Activated CD4-positive, alpha-beta T cell treated with anti-CD3 and anti-CD28 coated beads, Interleukin-2, amount 50 U/mL, for 16 hours (primary cell): Measurements from ENCODE around the gene GDF9.

ENCODE experiments used
- DNase-seq: peaks from one replicate; pipeline ENCODE4 v3.0.0-alpha.2; 2020

GDF9 gene

DNA sequence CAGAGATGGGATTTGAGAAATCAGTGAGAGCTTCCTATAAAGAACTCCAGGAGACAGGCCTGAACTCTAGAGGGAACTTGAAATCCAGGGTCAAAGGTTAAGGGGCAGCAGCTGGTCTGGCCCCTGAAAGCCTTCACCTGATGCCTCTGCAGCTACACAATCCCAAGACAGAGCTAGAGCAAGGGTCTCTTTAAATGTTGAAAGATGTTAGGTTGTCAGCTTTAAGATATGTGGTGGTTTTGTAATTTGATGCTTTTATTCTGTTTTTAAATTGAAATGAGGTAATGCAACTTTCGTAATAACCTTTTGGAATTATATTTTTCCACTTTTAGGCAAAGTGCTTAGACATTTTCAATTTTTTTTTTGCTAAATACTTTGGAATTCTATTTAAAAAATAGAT, 50.8 kb downstream of the GDF9 start:
- no peak for DNase-seq

DNA sequence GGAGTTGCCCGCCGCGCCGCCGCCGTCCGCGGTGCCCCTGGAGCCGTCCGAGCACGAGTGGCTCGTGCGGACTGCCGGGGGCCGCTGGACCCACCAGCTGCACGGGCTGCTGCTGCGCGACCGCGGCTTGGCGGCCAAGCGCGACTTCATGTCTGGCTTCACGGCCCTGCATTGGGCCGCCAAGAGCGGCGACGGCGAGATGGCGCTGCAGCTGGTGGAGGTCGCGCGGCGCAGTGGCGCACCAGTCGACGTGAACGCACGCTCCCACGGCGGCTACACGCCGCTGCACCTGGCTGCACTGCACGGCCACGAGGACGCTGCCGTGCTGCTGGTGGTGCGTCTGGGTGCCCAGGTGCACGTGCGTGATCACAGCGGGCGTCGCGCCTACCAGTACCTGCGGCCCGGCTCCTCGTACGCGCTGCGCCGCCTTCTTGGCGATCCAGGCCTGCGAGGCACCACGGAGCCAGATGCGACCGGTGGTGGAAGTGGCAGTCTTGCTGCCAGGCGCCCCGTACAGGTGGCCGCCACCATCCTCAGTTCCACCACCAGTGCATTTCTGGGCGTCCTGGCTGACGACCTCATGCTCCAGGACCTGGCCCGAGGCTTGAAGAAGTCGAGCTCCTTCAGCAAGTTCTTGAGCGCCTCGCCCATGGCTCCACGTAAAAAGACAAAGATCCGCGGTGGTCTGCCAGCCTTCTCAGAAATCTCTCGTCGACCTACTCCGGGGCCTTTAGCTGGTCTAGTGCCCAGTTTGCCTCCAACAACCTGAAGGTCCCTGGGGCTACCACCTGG, 51.6 kb downstream of the GDF9 start:
- no peak for DNase-seq

DNA sequence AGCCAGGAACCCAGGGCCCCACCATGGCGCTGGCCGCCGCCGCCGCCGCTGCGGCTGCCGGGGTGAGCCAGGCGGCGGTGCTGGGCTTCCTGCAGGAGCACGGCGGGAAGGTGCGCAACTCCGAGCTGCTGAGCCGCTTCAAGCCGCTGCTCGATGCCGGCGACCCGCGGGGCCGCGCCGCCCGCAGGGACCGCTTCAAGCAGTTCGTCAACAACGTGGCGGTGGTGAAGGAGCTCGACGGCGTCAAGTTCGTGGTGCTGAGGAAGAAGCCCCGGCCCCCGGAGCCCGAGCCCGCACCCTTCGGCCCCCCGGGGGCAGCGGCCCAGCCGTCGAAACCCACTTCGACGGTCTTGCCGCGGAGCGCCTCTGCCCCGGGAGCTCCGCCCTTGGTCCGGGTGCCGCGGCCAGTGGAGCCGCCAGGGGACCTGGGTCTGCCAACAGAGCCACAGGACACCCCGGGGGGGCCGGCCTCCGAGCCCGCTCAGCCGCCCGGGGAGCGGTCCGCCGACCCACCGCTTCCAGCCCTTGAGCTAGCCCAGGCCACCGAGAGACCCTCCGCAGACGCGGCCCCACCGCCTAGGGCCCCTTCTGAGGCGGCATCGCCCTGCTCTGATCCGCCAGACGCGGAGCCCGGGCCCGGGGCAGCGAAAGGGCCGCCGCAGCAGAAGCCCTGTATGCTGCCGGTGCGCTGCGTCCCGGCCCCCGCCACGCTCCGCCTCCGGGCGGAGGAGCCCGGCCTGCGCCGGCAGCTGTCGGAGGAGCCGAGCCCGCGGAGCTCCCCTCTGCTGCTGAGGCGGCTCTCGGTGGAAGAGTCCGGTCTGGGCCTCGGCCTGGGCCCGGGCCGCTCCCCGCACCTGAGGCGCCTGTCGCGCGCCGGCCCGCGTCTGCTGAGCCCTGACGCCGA, 52.4 kb downstream of the GDF9 start:
- DNase-seq, result no peak

DNA sequence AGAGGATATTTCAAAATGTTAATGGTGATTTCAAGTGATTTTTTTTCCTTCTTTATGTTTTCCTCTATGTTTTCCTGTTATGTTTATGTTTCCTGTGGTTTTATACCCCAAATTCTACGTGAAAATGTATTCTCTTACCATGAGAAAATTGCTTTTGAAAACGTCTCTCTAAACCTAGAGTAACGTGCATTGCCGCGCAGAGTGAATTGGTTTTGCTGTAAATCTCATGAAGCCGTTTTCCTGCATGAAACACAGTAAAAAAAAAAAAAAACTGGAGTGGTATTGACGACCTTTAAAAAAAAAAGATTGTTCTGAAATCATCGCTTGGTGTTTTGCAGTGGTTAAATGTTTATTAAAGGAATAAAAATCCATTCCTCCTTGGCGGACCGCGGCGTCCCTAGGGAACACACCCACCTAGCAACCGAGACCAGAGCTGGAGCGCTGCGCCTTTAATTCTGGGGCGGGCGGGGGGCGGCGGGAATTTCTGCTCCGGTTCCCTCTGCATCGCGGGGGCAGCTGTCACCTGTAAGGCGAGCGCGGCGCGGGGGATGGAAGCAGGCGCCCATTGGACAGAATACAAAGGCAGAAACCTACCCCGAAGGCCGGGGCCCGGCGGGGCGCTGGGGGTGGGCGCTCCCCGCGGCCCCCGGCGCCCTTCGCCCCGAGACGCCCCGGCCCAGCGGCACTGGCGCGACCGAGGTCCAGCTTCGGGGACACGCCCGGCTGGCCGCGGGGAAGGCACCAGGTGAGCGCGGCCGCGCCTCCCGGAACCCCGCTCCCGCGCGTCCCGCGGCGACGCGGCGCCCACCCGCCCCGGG, 53.3 kb downstream of the GDF9 start, which contains the start of gene SOWAHA:
TSS of gene SOWAHA (plus strand) at position 522 of the 818 bp plus-strand sequence. CDS start 320 bp downstream, outside the sequence.
- no peak for DNase-seq

DNA sequence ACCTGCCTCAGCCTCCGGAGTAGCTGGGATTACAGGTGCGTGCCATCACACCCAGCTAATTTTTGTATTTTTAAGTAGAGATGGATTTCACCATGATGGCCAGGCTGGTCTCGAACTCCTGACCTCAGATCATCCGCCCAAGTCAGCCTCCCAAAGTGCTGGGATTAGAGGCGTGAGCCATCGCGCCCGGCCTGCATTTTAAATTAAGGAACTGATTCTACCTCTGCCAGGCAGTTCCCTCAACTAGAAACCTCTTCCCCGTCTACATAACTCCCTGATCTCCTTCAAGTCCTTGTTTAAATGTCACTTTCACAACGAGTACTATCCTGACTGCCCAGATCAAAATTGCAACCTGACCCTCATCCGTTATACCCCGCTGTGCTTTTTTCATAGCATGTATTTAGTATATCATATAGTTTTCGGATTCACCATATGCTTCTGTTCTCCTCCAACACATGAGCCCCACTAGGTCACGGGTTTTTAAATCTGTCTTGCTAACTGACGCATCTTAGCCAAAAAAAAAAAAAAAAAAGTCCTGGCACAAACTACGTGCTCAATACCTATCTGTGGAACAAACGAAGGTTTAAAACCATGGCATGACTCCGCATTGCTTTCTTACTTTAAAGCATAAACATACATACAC, 54.0 kb downstream of the GDF9 start:
- DNase-seq, result no peak
